HFFc6 (cell line): ENCODE results near the gene ADGRG6. TPM values are rescaled to one million over a fixed set of nuclear protein-coding genes. Genes with fewer than 3 reads are reported as not detected.
"Not testable (repeated sequence)": the region's sequence is repeated elsewhere in the genome, so short reads cannot be mapped to it uniquely, and the experiment has no call there.

Experiments used
- DNase-seq: peaks from one replicate; pipeline ENCODE4 v3.0.0-alpha.2; 2018
- H3K27ac Mint-ChIP-seq: 2 replicates; pipeline ENCODE4 v1.8.0; 2020; ENCODE audit warnings: mild to moderate bottlenecking, mixed read lengths
- H3K27me3 Mint-ChIP-seq: 2 replicates; pipeline ENCODE4 v1.8.0; 2021; ENCODE audit warnings: mild to moderate bottlenecking, moderate library complexity, mixed read lengths; ENCODE audit not compliant: insufficient read depth
- H3K36me3 Mint-ChIP-seq: 2 replicates; pipeline ENCODE4 v1.8.0; 2021; ENCODE audit warnings: low read depth, mixed read lengths
- H3K4me1 Mint-ChIP-seq: 2 replicates; pipeline ENCODE4 v1.8.0; 2020; ENCODE audit warnings: low read depth, mixed read lengths
- H3K4me3 Mint-ChIP-seq: 2 replicates; pipeline ENCODE4 v1.8.0; 2020; ENCODE audit warnings: mild to moderate bottlenecking, moderate library complexity, mixed read lengths
- H3K9me3 Mint-ChIP-seq: 2 replicates; pipeline ENCODE4 v1.8.0; 2020; ENCODE audit warnings: mild to moderate bottlenecking, mixed read lengths
- total RNA-seq, 6 experiments: library from RNA; stranded (reverse); fragmentation: NEBNext Ultra II Directional; extraction: Animal tissue kit (Norgen Biotek cat#: 25700); gene quantifications; 2 replicates in 1 of 6; 3 replicates in 5 of 6; pipeline ENCODE4 v1.2.3, GENCODE V29; 2021
- TF ChIP-seq, protein P1 (sequence below): fragments of 200-600 bp; sonication (generic); IDR thresholded peaks from 2 replicates; pipeline ENCODE4 v1.5.0; 2021; ENCODE audit warnings: antibody characterized with exemption, mild to moderate bottlenecking

ADGRG6 gene
- total RNA-seq, 6 experiments from 2014 or later, result 27.4 to 73.2 (median 29.7) TPM

DNA sequence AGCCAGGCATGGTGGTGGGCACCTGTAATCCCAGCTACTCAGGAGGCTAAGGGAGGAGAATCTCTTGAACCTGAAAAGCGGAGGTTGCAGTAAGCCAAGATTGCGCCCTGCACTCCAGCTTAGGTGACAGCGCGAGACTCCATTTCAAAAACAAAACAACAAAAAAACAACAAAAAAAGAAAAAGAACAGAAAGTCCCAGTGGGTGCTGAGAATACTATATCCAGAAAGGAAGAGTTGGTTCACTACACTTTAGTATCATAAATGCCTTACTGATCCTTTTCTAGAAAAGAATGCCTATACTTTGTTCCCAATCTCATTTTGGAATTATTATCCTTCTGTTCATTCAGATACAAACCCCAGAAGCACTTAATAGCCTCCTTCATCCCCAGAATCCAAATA is 20.9 kb upstream of the ADGRG6 start:
- TF ChIP-seq, protein P1, sequence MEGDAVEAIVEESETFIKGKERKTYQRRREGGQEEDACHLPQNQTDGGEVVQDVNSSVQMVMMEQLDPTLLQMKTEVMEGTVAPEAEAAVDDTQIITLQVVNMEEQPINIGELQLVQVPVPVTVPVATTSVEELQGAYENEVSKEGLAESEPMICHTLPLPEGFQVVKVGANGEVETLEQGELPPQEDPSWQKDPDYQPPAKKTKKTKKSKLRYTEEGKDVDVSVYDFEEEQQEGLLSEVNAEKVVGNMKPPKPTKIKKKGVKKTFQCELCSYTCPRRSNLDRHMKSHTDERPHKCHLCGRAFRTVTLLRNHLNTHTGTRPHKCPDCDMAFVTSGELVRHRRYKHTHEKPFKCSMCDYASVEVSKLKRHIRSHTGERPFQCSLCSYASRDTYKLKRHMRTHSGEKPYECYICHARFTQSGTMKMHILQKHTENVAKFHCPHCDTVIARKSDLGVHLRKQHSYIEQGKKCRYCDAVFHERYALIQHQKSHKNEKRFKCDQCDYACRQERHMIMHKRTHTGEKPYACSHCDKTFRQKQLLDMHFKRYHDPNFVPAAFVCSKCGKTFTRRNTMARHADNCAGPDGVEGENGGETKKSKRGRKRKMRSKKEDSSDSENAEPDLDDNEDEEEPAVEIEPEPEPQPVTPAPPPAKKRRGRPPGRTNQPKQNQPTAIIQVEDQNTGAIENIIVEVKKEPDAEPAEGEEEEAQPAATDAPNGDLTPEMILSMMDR, result no peak
- Mint-ChIP-seq H3K9me3 (no peaks in the 10 kb centered on the region), H3K4me1 (peaks cover 35% of the 10 kb centered on the region), H3K4me3 (no peak overlapping the region), H3K27me3 (no peaks in the 10 kb centered on the region), H3K36me3 (peaks cover 12% of the 10 kb centered on the region; the same call in 1 of the 2 replicates), H3K27ac (no peak overlapping the region)
- no peak for DNase-seq

DNA sequence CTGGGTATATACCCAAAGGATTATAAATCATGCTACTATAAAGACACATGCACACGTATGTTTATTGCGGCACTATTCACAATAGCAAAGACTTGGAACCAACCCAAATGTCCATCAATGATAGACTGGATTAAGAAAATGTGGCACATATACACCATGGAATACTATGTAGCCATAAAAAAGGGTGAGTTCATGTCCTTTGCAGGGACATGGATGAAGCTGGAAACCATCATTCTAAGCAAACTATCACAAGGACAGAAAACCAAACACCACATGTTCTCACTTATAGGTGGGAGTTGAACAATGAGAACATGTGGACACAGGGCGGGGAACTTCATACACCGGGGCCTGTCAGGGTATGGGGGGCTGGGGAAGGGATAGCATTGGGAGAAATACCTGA is 18.7 kb upstream of the ADGRG6 start:
- H3K27ac Mint-ChIP-seq, H3K9me3 Mint-ChIP-seq, DNase-seq, H3K4me3 Mint-ChIP-seq, H3K27me3 Mint-ChIP-seq: not testable (repeated sequence)
- H3K36me3 Mint-ChIP-seq, result peaks cover 12% of the 10 kb centered on the region; the same call in 1 of the 2 replicates
- peaks cover 18% of the 10 kb centered on the region for H3K4me1 Mint-ChIP-seq

DNA sequence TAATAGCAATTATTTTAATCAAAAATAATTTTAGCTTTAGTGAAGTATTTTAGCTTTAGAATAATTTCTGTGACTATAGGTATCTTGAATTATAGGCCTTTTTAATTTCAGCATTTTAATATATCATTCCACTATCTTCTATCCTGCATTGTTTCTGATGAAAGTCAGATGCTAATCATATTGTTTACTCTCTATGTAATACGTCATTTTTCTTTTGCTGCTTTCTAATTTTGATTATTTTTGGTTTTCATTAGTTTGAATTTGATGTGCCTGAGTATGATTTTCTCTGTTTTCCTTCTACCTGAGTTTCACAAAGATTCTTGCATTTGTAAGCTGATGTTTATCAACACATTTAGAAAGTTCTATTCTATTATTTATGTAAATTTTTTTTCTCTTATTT is 17.4 kb upstream of the ADGRG6 start:
- Mint-ChIP-seq H3K36me3 (peaks cover 8% of the 10 kb centered on the region; the same call in 1 of the 2 replicates), H3K27me3 (no peaks in the 10 kb centered on the region), H3K27ac (no peak overlapping the region), H3K4me3 (no peak overlapping the region), H3K4me1 (peaks cover 8% of the 10 kb centered on the region), H3K9me3 (no peaks in the 10 kb centered on the region)
- no peak for DNase-seq
- TF ChIP-seq, protein P1, result no peak

DNA sequence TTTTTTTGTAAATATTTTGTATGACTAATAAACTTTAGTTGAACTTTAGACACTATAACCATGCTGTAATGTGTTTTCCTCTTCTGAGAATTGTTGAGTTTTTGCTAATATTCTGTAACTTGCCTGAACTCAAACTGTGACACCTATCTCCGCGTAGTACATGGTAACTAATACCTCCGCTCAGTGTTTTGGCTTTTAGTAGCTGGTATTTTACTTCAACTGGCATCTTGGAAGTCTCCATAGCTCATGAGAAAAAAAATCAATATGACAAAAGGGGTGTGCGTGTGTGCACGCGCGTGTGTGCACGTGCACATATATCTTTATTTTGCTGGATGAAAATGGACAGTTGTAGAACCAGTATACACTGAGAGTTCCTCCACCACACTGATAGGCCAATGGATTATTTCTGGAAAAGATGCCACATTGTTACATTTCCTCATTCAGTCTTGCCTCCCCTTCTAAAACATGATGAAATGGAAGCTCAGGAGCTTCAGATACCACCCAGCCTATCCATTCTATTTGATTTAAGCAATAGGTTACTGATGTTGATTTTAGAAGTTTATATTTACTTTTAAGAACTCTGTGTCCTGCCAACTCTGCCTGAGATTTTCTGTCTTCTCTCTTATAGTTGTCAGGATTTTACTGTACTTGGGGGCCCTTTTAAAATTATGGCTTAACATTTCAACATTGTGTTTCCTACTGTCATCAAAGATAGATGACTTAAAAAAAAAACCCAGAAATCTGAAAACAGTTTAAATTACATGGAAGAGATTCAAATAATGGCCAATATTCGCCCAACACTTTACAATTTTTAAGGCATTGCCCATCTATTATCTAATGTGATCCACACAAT is 16.3 kb upstream of the ADGRG6 start:
- Mint-ChIP-seq H3K27me3 (no peaks in the 10 kb centered on the region), H3K36me3 (peaks cover 8% of the 10 kb centered on the region; the same call in 1 of the 2 replicates), H3K4me3 (no peak overlapping the region), H3K4me1 (no peaks in the 10 kb centered on the region), H3K9me3 (no peaks in the 10 kb centered on the region), H3K27ac (no peak overlapping the region)
- TF ChIP-seq, protein P1, result no peak
- no peak for DNase-seq

DNA sequence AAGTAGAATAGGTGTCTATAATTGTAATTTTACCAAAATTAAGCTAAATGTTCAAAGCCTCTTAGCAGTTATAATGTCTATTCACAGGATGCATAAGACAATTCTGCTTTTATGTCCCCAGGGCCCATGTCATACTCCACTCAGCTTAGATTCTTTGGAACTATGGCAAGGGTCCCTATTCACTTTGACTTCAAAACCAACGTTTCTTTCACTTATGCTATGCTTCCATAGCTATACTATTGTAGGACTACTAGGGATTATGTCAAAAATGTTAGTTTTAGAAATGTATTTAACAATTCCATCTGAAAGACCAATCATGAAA is 15.8 kb upstream of the ADGRG6 start:
- no peak for DNase-seq
- Mint-ChIP-seq H3K4me3 (no peak overlapping the region), H3K9me3 (no peaks in the 10 kb centered on the region), H3K27me3 (no peaks in the 10 kb centered on the region), H3K4me1 (no peaks in the 10 kb centered on the region), H3K27ac (no peak overlapping the region), H3K36me3 (peaks cover 8% of the 10 kb centered on the region; the same call in 1 of the 2 replicates)
- TF ChIP-seq, protein P1, result no peak

DNA sequence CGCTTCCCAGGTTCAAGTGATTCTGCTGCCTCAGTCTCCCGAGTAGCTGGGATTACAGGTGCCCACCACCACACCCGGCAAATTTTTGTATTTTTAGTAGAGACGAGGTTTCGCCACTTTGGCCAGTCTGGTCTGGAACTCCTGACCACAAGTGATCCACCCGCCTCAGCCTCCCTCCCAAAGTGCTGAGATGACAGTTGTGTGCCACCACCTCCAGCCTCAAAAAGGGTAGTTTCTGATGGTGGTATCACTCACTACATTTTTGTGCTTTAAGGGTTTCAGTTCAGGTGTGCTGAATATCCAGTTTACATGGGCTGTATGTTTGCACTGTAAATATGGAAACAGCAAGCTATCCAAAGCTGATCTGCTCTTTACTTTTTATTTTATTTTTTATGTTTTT is 12.1 kb upstream of the ADGRG6 start:
- Mint-ChIP-seq H3K27me3 (no peaks in the 10 kb centered on the region), H3K9me3 (no peaks in the 10 kb centered on the region), H3K27ac (no peak overlapping the region), H3K4me3 (no peak overlapping the region), H3K4me1 (no peaks in the 10 kb centered on the region), H3K36me3 (no peaks in the 10 kb centered on the region)
- TF ChIP-seq, protein P1, result no peak
- DNase-seq, result no peak
